Measurements from ENCODE around the gene FRAT2.

The FRAT2 gene

DNA sequence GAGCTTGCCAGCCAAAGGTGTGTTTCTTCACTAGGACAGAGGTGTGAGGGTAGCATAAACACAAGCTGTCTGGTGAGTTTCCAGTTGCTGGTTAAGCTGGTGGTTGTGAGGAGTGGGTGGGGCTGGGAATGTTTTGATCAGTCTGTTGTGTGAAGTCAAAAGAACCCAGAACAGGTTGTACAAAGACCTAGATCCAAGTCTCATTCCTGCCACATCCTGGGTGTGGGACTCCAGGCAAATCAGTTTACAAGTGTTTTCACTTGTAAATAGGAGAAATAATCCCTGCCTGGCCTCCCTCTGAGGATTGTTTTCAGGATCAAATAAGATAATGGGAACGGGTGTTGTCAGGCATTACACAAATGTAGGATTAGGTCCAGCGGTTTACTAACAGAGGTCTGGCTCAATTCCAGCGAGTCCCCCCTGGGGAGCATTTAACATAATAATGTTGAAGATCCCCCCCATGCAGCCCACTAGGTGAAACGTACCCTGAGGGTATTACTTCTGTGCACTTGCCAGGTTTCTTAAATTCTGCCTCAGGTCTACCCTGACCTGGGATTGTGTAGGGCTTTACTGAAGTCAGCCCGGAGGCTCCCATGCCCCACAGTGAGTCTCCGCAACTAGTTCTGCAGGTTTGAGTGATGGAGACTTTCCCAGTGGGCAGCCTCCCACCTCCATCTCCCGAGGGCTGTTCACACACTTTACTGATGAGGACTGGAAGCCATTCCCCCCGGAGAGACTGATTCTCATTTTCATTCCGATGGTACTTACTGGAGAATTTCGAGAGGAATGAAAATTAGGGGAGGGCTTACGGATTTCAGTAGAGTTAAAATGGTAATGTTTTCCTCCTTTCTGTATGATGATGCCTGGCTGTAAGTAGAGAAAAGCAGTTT is 2.7 kb upstream of the FRAT2 start:
- no peak for TF ChIP-seq GATA3 (IDR thresholded peaks at IDR 0.05; ENCODE audit: low read depth, low read length)
- no peak for TF ChIP-seq GATA2 (IDR thresholded peaks at IDR 0.05; ENCODE audit: low read depth, low read length)

DNA sequence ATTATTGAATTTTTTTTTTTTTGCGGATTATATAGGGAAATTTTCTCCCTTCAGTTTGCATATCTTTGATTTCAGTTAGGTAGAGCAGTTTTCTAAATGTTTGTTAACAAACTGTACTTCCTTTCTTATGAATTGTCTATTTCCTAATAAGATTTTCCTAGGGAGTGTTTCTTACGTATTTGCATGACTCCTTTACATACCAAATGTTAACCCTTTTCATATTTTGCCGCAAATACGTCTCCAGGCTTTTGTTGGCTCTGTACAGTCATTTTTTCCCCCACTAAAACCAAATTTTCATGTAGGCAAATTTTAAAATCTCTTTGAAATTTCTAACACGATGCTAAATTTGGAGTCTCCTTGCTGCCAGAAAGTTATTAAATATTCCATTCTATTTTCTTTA is 1.9 kb upstream of the FRAT2 start:
- TF ChIP-seq GATA3 (IDR thresholded peaks at IDR 0.05; ENCODE audit: low read depth, low read length), result no peak
- TF ChIP-seq GATA2 (IDR thresholded peaks at IDR 0.05; ENCODE audit: low read depth, low read length), result no peak

DNA sequence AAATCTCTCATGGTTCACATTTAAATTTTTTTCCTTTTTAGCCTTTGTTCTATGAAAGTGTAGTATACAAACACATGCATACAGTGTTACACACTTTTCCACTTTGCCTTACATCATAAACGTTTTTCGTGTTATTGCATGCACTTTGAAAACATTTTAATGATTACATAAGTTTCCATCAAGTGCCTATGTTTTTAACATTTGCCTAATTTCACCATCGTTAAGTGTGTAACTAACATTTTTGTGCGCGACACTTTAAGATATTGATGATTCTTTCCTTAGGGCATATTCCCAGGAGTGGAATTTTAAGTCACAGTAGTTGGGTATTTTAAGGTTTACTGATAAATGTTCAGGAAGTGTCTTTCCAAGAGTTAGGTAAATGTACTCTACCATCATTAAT is 1.5 kb upstream of the FRAT2 start:
- no peak for TF ChIP-seq GATA3 (IDR thresholded peaks at IDR 0.05; ENCODE audit: low read depth, low read length)
- TF ChIP-seq GATA2 (IDR thresholded peaks at IDR 0.05; ENCODE audit: low read depth, low read length), result no peak

GRCh38 chr10:97335188-97335619 is 675 bp upstream of the FRAT2 start:
- no peak for TF ChIP-seq GATA3 (IDR thresholded peaks at IDR 0.05; ENCODE audit: low read depth, low read length)
- no peak for TF ChIP-seq GATA2 (IDR thresholded peaks at IDR 0.05; ENCODE audit: low read depth, low read length)

- TF ChIP-seq GATA2 (IDR thresholded peaks at IDR 0.05; ENCODE audit: low read depth, low read length), result no peak
- TF ChIP-seq GATA3 (IDR thresholded peaks at IDR 0.05; ENCODE audit: low read depth, low read length), result no peak
These were observed 744 bp downstream of the FRAT2 start for GRCh38 chr10:97333601-97334369.

- TF ChIP-seq GATA3 (IDR thresholded peaks at IDR 0.05; ENCODE audit: low read depth, low read length) (no peak), GATA2 (IDR thresholded peaks at IDR 0.05; ENCODE audit: low read depth, low read length) (no peak)
These were observed 1.3 kb downstream of the FRAT2 start for GRCh38 chr10:97333351-97333600.

DNA sequence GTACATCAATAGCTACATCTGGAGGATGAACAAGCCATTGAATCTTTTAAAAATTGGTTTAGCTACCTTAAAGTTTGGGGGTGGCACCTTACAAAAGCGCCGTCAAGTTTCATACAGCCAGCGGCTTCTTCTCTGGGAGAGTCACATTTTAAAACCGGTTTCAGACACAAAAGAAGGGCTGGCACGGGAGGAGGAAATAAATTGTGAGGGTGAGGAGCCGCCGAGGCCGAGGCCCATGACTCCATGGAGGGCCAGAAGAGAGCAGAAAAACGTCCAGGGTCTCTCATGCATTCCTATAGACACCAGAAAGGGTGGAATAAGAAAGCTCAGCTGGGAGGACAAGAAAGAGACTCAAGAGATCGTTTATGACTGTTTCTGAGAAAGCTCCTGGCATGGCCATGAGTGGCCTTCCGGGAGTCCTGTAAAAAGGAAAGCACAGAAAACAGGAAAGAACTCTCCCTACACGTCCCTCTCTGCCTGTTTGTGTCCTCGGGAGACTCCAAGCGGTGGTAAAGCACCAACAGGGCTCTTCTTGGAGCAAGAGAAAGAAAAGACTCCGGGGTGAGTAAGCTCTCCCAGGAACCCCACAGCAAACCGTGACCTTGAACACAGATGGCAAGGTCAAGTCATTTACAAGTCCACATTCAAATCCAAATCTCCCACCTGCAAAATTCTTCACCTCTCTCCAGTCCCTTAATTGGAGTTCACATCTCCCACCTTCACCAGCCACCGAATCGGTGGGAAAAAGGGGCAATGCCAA is 1.8 kb downstream of the FRAT2 start:
- TF ChIP-seq GATA3 (IDR thresholded peaks at IDR 0.05; ENCODE audit: low read depth, low read length) (no peak), GATA2 (IDR thresholded peaks at IDR 0.05; ENCODE audit: low read depth, low read length) (no peak)

DNA sequence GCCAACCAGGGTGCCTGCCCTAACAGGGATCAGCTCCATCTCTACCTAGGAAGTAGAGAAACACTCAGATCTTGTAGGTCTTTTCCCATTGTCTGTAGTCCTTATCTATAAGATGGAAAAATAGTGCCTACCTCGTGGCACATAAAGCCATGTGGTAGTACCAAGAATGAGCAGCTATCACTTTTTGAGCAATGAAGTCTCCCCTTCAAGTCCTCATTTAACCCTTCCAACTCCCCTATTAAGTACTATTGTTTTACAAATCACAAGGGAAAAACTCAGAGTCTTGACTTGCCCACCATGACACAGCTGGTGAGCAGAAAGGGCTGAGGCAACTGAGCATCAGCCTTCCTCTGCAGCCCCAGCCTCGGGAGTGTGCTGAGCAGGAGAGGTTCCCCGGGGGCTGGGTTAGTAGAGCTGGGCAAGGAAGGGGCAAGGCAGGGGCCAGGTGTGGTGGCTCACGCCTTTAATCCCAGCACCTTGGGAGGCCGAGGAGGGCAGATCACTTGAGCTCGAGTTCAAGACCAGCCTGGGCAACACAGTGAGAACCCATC is 3.3 kb downstream of the FRAT2 start:
- TF ChIP-seq GATA3 (IDR thresholded peaks at IDR 0.05; ENCODE audit: low read depth, low read length) (no peak), GATA2 (IDR thresholded peaks at IDR 0.05; ENCODE audit: low read depth, low read length) (no peak)

GRCh38 chr10:97329766-97330165 is 4.8 kb downstream of the FRAT2 start:
- no peak for TF ChIP-seq GATA3 (IDR thresholded peaks at IDR 0.05; ENCODE audit: low read depth, low read length)
- TF ChIP-seq GATA2 (IDR thresholded peaks at IDR 0.05; ENCODE audit: low read depth, low read length), result no peak

GRCh38 chr10:97328646-97329453 is 5.7 kb downstream of the FRAT2 start:
- TF ChIP-seq GATA3 (IDR thresholded peaks at IDR 0.05; ENCODE audit: low read depth, low read length) (no peak), GATA2 (IDR thresholded peaks at IDR 0.05; ENCODE audit: low read depth, low read length) (no peak)

DNA sequence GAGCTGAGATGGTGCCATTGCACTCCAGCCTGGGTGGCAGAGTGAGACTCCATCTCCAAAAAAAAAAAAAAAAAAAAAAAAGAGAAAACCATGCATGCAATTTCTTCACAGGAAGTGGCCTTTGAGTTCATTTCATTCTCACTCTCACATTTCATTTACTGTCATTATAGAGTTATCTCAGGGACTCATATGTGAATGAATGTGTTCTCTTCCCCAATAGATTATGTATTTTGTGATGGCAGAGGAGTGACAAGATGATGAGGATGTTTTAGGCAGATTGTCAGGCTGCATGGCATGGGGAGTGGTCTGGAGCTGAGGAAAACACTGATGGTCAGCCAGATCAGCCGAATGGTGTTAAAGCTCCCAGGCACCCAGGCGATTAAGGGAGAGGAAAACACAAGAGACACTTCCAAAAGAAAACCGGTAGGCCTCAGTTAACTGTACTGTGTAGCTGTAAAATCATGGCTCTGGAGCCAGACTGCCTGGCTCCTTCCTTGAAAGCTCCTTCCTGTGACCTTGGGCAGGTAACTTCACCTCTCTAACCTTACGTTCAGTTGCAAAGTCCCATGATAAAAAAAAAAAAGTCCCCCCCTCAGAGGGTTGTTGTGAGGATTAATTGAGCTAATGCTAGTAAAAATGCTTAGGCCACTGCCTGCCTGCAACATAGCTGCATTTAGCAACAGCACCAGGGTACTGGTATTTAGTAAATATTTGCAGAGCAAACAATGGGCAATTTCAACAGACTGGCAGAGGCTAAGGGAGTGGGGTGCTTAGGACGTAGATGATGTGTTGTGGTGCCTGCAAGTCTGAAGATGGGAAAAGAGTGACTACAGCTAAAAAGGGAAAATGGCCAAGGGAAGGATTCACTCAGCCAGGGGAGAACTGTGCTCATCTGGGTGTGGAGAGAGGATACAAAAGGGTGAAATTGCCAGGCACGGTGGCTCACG is 6.9 kb downstream of the FRAT2 start:
- no peak for TF ChIP-seq GATA2 (IDR thresholded peaks at IDR 0.05; ENCODE audit: low read depth, low read length)
- no peak for TF ChIP-seq GATA3 (IDR thresholded peaks at IDR 0.05; ENCODE audit: low read depth, low read length)

GRCh38 chr10:97325754-97326153 is 8.8 kb downstream of the FRAT2 start:
- TF ChIP-seq GATA2 (IDR thresholded peaks at IDR 0.05; ENCODE audit: low read depth, low read length) (no peak), GATA3 (IDR thresholded peaks at IDR 0.05; ENCODE audit: low read depth, low read length) (no peak)

Measured in SH-SY5Y (cell line).